ENCODE results near the gene GJB5.

GRCh38 chr1:34795916-34796315, 41.1 kb downstream of the GJB5 start:
- no peak for TF ChIP-seq CTCF (conservative IDR thresholded peaks at IDR 0.05 in 1 of 2, IDR thresholded peaks at IDR 0.05 in 1 of 2; ENCODE audit: extremely low read depth in 1 of 2, insufficient read depth in 1 of 2, low read depth in 1 of 2, low read length in 2 of 2)
- no peak for TF ChIP-seq EZH2 (IDR thresholded peaks at IDR 0.05; ENCODE audit: borderline replicate concordance, low read length)
